DOHH2 (cell line): ENCODE data around the gene MBD5.
"Not testable (repeated sequence)": the region's sequence is repeated elsewhere in the genome, so short reads cannot be mapped to it uniquely, and the experiment has no call there.

Experiments used
- H3F3A ChIP-seq: fragments of 200-600 bp; sonication (generic), shearing (Covaris generic); 2 replicates; pipeline ENCODE4 v1.6.0; 2016; ENCODE audit warnings: antibody characterized with exemption, mild to moderate bottlenecking; ENCODE audit not compliant: control insufficient read depth, insufficient read depth
- H3K27ac ChIP-seq: fragments of 200-600 bp; sonication (generic); 2 replicates; pipeline ENCODE4 v1.5.1; 2014; ENCODE audit warnings: low read depth, mild to moderate bottlenecking, low read length, moderate library complexity
- H3K27me3 ChIP-seq: fragments of 200-600 bp; sonication (generic); 2 replicates; pipeline ENCODE4 v1.6.1; 2014; ENCODE audit warnings: mild to moderate bottlenecking, low read length, mixed read lengths; ENCODE audit not compliant: control insufficient read depth
- H3K36me3 ChIP-seq: fragments of 200-600 bp; sonication (generic); 2 replicates; pipeline ENCODE4 v1.6.1; 2014; ENCODE audit warnings: mild to moderate bottlenecking, low read length, moderate library complexity, mixed read lengths; ENCODE audit not compliant: control insufficient read depth
- H3K4me1 ChIP-seq: fragments of 200-600 bp; sonication (generic); 2 replicates; pipeline ENCODE4 v1.6.1; 2014; ENCODE audit warnings: mild to moderate bottlenecking, low read length, mixed read lengths; ENCODE audit not compliant: control insufficient read depth
- H3K4me2 ChIP-seq: fragments of 200-600 bp; sonication (generic); 2 replicates; pipeline ENCODE4 v1.6.0; 2014; ENCODE audit warnings: mild to moderate bottlenecking, low read length, moderate library complexity
- H3K4me3 ChIP-seq: fragments of 200-600 bp; sonication (generic); 2 replicates; pipeline ENCODE4 v1.5.1; 2014; ENCODE audit warnings: mild to moderate bottlenecking, low read length, mixed read lengths
- H3K79me2 ChIP-seq: fragments of 200-600 bp; sonication (generic); 2 replicates; pipeline ENCODE4 v1.6.1; 2014; ENCODE audit warnings: mild to moderate bottlenecking, low read length, mixed read lengths; ENCODE audit not compliant: control insufficient read depth
- H3K9me2 ChIP-seq: fragments of 200-600 bp; sonication (generic); replicated peaks from 2 replicates; pipeline ENCODE4 v1.6.1; 2014; ENCODE audit warnings: mild to moderate bottlenecking, low read length, mixed read lengths; ENCODE audit not compliant: control insufficient read depth
- H3K9me3 ChIP-seq: fragments of 200-600 bp; sonication (generic); 2 replicates; pipeline ENCODE4 v1.6.1; 2014; ENCODE audit warnings: antibody characterized with exemption, low read length, mixed read lengths; ENCODE audit not compliant: control insufficient read depth, insufficient read depth
- H4K20me1 ChIP-seq: fragments of 200-600 bp; sonication (generic); 2 replicates; pipeline ENCODE4 v1.6.0; 2014; ENCODE audit warnings: low read depth, mild to moderate bottlenecking, antibody characterized with exemption, low read length, moderate library complexity; ENCODE audit not compliant: control insufficient read depth, insufficient read depth
- EZH2phosphoT487 ChIP-seq: fragments of 200-600 bp; sonication (generic); IDR thresholded peaks from 2 replicates; pipeline ENCODE4 v1.6.1; 2017; ENCODE audit warnings: borderline replicate concordance, mild to moderate bottlenecking, antibody characterized with exemption, low read length, moderate library complexity, mixed read lengths
- TF ChIP-seq, protein P1 (sequence below): fragments of 200-600 bp; sonication (generic); IDR thresholded peaks from one replicate; pipeline ENCODE4 v1.5.1; 2014; ENCODE audit warnings: antibody characterized with exemption, mild to moderate bottlenecking, low read depth, low read length; ENCODE audit not compliant: poor library complexity, severe bottlenecking

The MBD5 gene

DNA sequence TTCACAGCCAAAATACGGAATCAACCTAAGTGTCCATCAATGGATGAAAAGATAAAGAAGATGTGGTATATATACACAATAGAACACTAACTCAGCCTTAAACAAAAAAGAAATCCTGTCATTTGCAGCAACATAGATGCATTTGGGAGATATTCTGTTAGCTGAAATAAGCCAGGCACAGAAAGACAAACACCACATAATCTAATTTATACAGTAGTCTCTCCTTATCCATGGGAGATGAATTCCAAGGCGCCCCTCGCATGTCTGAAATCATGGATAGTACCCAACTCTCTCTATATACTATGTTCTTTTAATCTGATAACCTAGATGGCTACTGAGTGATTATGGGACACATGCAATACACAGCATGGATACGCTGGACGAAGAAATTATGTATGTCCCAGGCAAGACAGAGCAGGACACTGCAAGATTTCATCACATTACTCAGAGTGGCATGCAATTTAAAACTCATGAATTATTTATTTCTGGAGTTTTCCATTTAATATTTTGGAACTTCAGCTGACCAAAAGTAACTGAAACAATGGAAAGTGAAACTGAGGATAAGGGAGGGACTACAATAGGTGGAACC lies 39.9 kb upstream of the MBD5 start:
- peaks cover 54% of the 10 kb centered on the region for H3K79me2 ChIP-seq
- H3K27me3 ChIP-seq = no peaks in the 10 kb centered on the region
- no peaks in the 10 kb centered on the region for H3K4me1 ChIP-seq
- no peak overlapping the region for H3K4me2 ChIP-seq
- H3K27ac ChIP-seq = no peak overlapping the region
- H3F3A ChIP-seq = no peaks in the 10 kb centered on the region
- TF ChIP-seq EZH2phosphoT487 = no peak
- TF ChIP-seq, protein P1, sequence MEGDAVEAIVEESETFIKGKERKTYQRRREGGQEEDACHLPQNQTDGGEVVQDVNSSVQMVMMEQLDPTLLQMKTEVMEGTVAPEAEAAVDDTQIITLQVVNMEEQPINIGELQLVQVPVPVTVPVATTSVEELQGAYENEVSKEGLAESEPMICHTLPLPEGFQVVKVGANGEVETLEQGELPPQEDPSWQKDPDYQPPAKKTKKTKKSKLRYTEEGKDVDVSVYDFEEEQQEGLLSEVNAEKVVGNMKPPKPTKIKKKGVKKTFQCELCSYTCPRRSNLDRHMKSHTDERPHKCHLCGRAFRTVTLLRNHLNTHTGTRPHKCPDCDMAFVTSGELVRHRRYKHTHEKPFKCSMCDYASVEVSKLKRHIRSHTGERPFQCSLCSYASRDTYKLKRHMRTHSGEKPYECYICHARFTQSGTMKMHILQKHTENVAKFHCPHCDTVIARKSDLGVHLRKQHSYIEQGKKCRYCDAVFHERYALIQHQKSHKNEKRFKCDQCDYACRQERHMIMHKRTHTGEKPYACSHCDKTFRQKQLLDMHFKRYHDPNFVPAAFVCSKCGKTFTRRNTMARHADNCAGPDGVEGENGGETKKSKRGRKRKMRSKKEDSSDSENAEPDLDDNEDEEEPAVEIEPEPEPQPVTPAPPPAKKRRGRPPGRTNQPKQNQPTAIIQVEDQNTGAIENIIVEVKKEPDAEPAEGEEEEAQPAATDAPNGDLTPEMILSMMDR = no peak
- H3K36me3 ChIP-seq = peaks cover 5% of the 10 kb centered on the region; the same call in 1 of the 2 replicates
- H3K4me3 ChIP-seq = no peak overlapping the region
- H3K9me3 ChIP-seq = no peaks in the 10 kb centered on the region; the same call in 1 of the 2 replicates
- H4K20me1 ChIP-seq = no peaks in the 10 kb centered on the region; the same call in 1 of the 2 replicates
- H3K9me2 ChIP-seq = no peaks in the 10 kb centered on the region

DNA sequence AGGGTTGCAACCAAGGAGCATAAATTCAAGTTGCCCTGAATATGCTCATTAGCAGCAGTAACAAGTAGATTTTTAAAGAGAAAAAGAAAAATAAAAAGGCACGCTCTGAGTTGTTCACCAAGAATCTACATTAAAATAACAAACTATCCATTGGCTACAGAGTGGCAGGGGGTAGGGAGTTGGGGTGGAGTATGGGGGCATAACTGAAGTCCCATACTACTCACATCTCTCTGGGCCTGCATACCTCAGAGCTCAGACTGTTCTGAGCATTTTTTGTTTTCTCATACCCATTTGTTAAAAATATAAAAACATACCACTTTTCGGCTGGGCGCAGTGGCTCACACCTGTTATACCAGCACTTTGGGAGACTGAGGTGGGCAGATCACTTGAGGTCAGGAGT lies 31.8 kb upstream of the MBD5 start:
- H3K9me3 ChIP-seq = no peaks in the 10 kb centered on the region
- no peaks in the 10 kb centered on the region for H3K36me3 ChIP-seq
- H3K4me1 ChIP-seq = 0 out of 2 replicates have a peak, but pooled peaks cover 6% of the 10 kb centered on the region
- TF ChIP-seq, protein P1 = no peak
- TF ChIP-seq EZH2phosphoT487 = no peak
- H3K27ac ChIP-seq = no peak overlapping the region
- no peaks in the 10 kb centered on the region for H3K9me2 ChIP-seq
- no peak overlapping the region for H3K4me3 ChIP-seq
- H4K20me1 ChIP-seq = no peaks in the 10 kb centered on the region; the same call in 1 of the 2 replicates
- no peaks in the 10 kb centered on the region for H3K27me3 ChIP-seq
- H3F3A ChIP-seq = peaks cover 4% of the 10 kb centered on the region; the same call in 1 of the 2 replicates
- H3K79me2 ChIP-seq = peaks cover 53% of the 10 kb centered on the region
- H3K4me2 ChIP-seq = no peak overlapping the region

DNA sequence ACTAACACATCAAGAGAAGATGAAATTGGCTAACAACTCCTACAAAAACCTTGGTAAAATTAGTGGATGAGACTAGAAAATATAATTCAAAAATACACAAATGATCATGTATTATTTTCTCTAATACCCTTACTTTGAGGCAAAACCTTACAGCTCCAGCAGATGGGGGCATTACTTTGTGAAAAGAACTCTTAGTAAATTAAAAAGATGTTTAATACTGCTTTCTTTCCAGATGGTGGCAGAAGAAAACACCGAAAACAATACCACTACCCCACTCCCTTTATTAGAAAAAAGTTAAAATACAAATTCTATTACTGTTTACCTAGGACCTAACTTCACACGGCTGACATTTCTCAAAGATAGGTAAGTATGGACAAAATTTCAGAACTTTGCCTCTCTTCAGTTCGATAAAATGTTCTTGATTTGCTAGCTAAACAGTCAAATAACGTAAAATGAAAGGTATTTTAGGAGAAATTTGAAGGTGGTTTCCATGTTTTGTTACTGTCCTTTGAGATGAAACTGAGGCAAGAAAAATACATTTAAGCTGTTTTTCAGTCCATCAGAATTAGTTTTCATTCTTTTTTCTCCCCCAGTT lies 31.0 kb upstream of the MBD5 start:
- no peak for TF ChIP-seq EZH2phosphoT487
- TF ChIP-seq, protein P1 = peak; percentile 82
- H3K9me3 ChIP-seq = no peaks in the 10 kb centered on the region

DNA sequence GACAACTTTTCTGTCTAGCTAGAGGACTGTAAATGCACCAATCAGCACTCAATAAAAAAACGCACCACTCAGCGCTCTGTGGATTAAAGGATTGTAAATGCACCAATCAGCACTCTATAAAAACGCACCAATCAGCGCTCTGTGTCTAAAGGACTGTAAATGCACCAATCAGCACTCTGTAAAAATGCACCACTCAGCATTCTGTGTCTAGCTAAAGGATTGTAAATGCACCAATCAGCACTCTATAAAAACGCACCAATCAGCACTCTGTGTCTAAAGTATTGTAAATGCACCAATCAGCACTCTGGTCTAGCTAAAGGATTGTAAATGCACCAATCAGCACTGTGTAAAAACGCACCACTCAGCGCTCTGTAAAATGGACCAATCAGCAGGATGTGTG lies 25.9 kb upstream of the MBD5 start:
- H3F3A ChIP-seq, H3K36me3 ChIP-seq, H3K27me3 ChIP-seq, H3K9me2 ChIP-seq, H3K4me1 ChIP-seq, H4K20me1 ChIP-seq, H3K27ac ChIP-seq, H3K4me3 ChIP-seq, H3K4me2 ChIP-seq: not testable (repeated sequence)
- peaks cover 68% of the 10 kb centered on the region for H3K79me2 ChIP-seq
- H3K9me3 ChIP-seq = peaks cover 11% of the 10 kb centered on the region; the same call in 1 of the 2 replicates

More for the DNA sequence above, 31.0 kb upstream of the MBD5 start:
- Histone ChIP-seq H3K4me2 (no peak overlapping the region; the same call in 1 of the 2 replicates), H4K20me1 (no peaks in the 10 kb centered on the region), H3K36me3 (no peaks in the 10 kb centered on the region; the same call in 1 of the 2 replicates), H3K9me2 (no peaks in the 10 kb centered on the region), H3K79me2 (peaks cover 56% of the 10 kb centered on the region), H3K27ac (no peak overlapping the region), H3F3A (peaks cover 4% of the 10 kb centered on the region; the same call in 1 of the 2 replicates), H3K4me3 (no peak overlapping the region), H3K27me3 (no peaks in the 10 kb centered on the region), H3K4me1 (0 out of 2 replicates have a peak, but pooled peaks cover 6% of the 10 kb centered on the region)
